OCI-LY1 (cell line): ENCODE measurements around the gene FRMD1.

Experiments used
- CTCF ChIP-seq: fragments of 200-600 bp; sonication (generic), shearing (Covaris generic); IDR thresholded peaks from 2 replicates; pipeline ENCODE4 v1.5.1; 2017; ENCODE audit warnings: mild to moderate bottlenecking, antibody characterized with exemption, low read length, moderate library complexity, mixed read lengths
- EZH2 ChIP-seq: fragments of 200-600 bp; sonication (generic), shearing (Covaris generic); IDR thresholded peaks from 2 replicates; pipeline ENCODE4 v1.8.0; 2017; ENCODE audit warnings: borderline replicate concordance, mixed run types, mild to moderate bottlenecking, antibody characterized with exemption, low read length, moderate library complexity, mixed read lengths

- TF ChIP-seq EZH2 (no peak), CTCF (no peak)
Observed at GRCh38 chr6:168084465-168085160, 5.6 kb upstream of the FRMD1 start.
